Activated CD8-positive, alpha-beta memory T cell treated with anti-CD3 and anti-CD28 coated beads, Interleukin-2, amount 50 U/mL, for 24 hours (primary cell): ENCODE data around the gene SETD5.

Experiments used
- DNase-seq: peaks from one replicate; pipeline ENCODE4 v3.0.0-alpha.2; 2020; ENCODE audit errors: extremely low read depth

The SETD5 gene, protein sequence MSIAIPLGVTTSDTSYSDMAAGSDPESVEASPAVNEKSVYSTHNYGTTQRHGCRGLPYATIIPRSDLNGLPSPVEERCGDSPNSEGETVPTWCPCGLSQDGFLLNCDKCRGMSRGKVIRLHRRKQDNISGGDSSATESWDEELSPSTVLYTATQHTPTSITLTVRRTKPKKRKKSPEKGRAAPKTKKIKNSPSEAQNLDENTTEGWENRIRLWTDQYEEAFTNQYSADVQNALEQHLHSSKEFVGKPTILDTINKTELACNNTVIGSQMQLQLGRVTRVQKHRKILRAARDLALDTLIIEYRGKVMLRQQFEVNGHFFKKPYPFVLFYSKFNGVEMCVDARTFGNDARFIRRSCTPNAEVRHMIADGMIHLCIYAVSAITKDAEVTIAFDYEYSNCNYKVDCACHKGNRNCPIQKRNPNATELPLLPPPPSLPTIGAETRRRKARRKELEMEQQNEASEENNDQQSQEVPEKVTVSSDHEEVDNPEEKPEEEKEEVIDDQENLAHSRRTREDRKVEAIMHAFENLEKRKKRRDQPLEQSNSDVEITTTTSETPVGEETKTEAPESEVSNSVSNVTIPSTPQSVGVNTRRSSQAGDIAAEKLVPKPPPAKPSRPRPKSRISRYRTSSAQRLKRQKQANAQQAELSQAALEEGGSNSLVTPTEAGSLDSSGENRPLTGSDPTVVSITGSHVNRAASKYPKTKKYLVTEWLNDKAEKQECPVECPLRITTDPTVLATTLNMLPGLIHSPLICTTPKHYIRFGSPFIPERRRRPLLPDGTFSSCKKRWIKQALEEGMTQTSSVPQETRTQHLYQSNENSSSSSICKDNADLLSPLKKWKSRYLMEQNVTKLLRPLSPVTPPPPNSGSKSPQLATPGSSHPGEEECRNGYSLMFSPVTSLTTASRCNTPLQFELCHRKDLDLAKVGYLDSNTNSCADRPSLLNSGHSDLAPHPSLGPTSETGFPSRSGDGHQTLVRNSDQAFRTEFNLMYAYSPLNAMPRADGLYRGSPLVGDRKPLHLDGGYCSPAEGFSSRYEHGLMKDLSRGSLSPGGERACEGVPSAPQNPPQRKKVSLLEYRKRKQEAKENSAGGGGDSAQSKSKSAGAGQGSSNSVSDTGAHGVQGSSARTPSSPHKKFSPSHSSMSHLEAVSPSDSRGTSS (N-terminal part only)

DNA sequence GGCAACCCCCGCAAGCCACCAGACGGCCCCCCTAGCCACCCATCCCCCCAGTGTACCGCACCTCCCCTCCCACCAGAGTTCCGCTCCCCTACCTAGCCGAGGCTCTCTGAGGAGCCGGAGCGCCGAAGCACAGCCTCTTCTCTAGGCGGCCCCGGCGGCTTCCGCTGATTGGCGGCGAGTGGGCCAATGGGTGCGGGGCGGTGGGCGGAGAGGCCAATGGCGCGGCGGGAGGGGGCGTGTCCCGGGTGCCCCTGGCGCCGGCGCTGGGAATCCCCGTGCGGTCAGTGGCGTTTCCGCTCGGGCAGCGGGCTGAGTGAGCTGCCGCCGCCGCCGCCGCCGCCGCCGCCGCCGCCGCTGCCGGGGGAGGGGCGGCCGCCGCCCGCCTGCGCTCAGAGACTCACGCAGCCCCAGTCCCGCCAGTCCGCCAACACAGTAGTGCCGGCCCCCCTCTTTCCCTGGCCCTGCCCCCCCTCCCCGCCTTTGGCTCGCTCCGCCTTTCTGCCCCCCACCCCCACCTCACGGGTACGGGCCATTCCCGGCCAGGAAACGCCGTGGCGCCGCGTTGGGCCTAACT lies at the start of gene SETD5:
TSS of gene SETD5 (plus strand) at position 284 of the 574 bp plus-strand sequence. CDS start 31,324 bp downstream, outside the sequence.
- DNase-seq, result peak; percentile 98

- no peak for DNase-seq
Measured at GRCh38 chr3:9347887-9348286, 49.5 kb upstream of the SETD5 start.

DNA sequence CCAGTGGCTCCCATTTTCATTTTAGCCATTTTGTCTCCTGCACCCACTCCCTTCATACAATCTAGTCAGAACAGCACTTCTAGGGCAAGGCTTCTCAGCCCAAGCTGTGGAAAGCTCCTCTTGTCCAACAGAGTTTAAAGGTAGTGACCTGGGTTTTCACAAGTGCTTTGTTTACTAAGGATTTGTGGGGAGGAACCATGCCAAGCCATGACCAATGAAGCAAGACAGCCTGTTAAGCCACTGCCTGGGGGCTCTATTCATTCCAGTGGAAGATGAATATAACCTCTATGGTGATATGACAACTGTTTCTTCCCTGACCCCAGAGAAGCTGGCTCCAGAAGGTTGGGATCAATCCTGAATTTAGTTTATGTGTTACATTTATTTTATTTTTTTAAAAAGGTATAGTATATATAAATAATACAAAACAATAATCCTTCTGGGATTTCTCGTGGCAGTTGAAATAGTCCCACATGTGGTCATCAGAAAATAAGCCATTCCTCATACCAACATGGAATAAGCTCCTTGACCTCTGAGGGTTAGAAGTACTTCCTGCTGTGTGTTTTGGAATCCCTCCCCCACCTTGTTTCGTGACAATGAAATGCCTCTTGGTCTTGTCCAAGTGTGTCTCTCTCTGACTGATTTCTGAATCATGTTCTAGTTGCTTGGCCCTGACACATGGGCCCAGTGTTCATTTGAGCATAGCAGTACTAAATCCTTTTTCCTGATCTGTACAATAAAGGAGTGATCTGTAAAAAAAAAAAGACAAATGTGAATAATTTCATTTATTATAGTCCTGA lies 47.9 kb upstream of the SETD5 start:
- DNase-seq, result no peak

- no peak for DNase-seq
Measured at GRCh38 chr3:9351709-9352126, 45.7 kb upstream of the SETD5 start.

GRCh38 chr3:9352917-9353752 lies 44.3 kb upstream of the SETD5 start:
- DNase-seq, result no peak

- no peak for DNase-seq
Measured at GRCh38 chr3:9361691-9362388, 35.6 kb upstream of the SETD5 start.

GRCh38 chr3:9362731-9363530 lies 34.5 kb upstream of the SETD5 start, which contains the start of gene THUMPD3:
Gene THUMPD3, plus strand, starts transcription at chr3:9363054. Its CDS starts 2,015 bp downstream, at chr3:9365069.
- peak; percentile 87 for DNase-seq

DNA sequence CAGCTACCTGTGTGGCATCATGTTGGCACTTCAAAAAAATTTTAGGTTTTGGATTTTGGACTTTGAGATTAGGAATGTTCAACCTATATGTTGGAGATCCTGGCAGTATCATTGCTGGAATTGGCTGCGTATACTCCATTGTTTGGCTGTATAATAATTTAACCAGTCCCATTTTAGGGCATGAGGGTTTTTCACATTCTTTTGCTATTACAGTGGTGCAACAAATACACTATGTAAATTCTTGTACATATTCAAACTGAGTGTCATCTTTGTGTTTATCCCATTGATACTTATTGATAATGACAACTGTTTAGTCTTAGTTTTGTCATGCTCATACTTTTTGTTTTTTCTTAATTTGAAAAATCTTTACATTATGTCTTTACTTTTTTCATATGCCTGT lies 27.9 kb upstream of the SETD5 start:
- DNase-seq, result no peak

DNA sequence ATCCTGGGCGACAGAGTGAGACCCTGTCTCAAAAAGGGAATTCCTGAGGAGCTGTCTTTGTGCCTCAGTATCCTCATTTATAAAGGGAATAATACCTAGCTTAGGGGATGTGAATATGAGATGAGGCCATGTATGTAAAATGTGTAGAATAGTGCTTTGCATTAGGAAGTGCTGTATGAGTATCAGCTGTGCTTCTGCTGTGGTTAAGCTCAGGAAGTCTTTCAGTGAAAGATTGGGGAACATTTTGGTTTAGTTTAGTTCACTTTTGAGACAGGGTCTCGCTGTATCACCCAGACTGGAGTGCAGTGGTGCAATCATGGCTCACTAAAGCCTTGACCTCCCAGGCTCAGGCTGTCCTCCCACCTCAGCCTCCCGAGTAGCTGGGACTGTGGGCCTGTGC lies 23.9 kb upstream of the SETD5 start:
- DNase-seq, result no peak

DNA sequence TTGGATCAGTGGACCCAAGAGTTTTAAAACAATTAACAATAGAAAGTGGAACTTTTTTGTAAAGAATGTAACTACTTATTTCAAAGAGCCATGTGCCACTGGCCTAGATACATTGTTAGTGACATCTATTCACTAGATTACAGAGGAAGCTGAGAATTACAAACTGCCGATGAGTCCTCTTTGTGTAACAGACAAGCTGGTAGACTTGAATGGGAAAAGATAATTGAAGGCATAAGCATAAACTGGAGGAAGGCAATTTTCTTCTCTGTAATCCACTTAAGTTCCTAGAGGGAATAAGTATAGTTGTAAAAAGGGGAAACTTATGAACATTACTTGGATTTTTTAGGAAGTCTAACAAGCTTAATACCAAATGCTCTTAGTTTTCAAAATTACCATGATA lies 19.4 kb upstream of the SETD5 start:
- DNase-seq, result no peak

- DNase-seq, result no peak
Measured at GRCh38 chr3:9379327-9379726, 18.1 kb upstream of the SETD5 start.

- DNase-seq, result no peak
Measured at GRCh38 chr3:9380014-9380413, 17.4 kb upstream of the SETD5 start.

GRCh38 chr3:9384141-9384828 lies 13.1 kb upstream of the SETD5 start:
- DNase-seq, result no peak

- no peak for DNase-seq
Measured at GRCh38 chr3:9385187-9386077, 12.0 kb upstream of the SETD5 start.

DNA sequence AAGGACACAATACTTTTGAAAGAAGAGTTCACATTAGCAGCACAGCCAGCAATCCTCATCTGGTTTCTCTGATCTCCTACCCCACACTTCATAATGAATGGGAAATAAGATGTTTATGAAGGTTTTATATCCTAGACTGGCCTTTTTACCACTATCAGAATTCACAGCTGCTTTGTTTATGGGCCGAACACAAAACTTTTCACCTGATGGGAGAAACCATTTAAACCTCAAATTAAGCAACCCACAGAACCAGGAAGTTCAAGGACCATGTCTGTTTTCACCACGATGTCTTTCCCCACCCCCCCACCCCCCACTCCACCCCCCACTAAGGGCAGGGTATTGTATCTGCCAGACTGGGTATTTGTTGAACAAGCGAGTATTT lies 11.3 kb upstream of the SETD5 start:
- no peak for DNase-seq

- no peak for DNase-seq
Measured at GRCh38 chr3:9386501-9387321, 10.7 kb upstream of the SETD5 start.
